HepG2 (cell line): Measurements from ENCODE around the gene HES1. TPM values are rescaled to one million over a fixed set of nuclear protein-coding genes. Genes with fewer than 3 reads are reported as not detected.

Source experiments
- AHR ChIP-seq: IDR thresholded peaks from 2 replicates; pipeline ENCODE4 v1.6.1; 2018; ENCODE audit warnings: missing genetic modification reagents, missing compliant biosample characterization
- EED ChIP-seq: sonication (generic); formaldehyde crosslinking; IDR thresholded peaks from 2 replicates; pipeline ENCODE4 v1.5.0; 2020; ENCODE audit warnings: mild to moderate bottlenecking, missing genetic modification reagents
- ESRRA ChIP-seq: sonication (generic); formaldehyde crosslinking; IDR thresholded peaks from 2 replicates; pipeline ENCODE4 v1.5.1; 2020; ENCODE audit warnings: mild to moderate bottlenecking, low read depth, missing genetic modification reagents
- GTF2F1 ChIP-seq: fragments of 150-350 bp; IDR thresholded peaks from 2 replicates; pipeline ENCODE4 v1.6.1; 2014; ENCODE audit warnings: low read length
- HIC2 ChIP-seq: sonication (generic); formaldehyde crosslinking; IDR thresholded peaks from 2 replicates; pipeline ENCODE4 v1.9.0; 2022; ENCODE audit warnings: low read depth, missing genetic modification reagents
- HNRNPLL ChIP-seq: fragments of 200-400 bp; formaldehyde crosslinking; IDR thresholded peaks from 2 replicates; pipeline ENCODE4 v1.6.1; 2017; ENCODE audit warnings: mild to moderate bottlenecking, low read depth, low read length; ENCODE audit not compliant: poor library complexity, severe bottlenecking
- LRRFIP1 ChIP-seq: sonication (generic); formaldehyde crosslinking; conservative IDR thresholded peaks from 2 replicates; pipeline ENCODE4 v1.4.0; 2020; ENCODE audit warnings: missing genetic modification reagents
- PHF21A ChIP-seq: sonication (generic); formaldehyde crosslinking; IDR thresholded peaks from 2 replicates; pipeline ENCODE4 v1.5.0; 2020; ENCODE audit warnings: mild to moderate bottlenecking, missing genetic modification reagents
- REST ChIP-seq, 2 experiments: IDR thresholded peaks; 2 replicates each; pipeline ENCODE4 v1.6.1; 2011 to 2012; ENCODE audit warnings: low read length in 2 of 2, borderline replicate concordance in 1 of 2, low read depth in 1 of 2, mild to moderate bottlenecking in 1 of 2, moderate library complexity in 1 of 2
- SATB2 ChIP-seq: sonication (generic); formaldehyde crosslinking; IDR thresholded peaks from 2 replicates; pipeline ENCODE4 v1.5.0; 2020; ENCODE audit warnings: missing genetic modification reagents
- SMC3 ChIP-seq: IDR thresholded peaks from 2 replicates; pipeline ENCODE4 v1.6.1; 2011; ENCODE audit warnings: low read length, improper control_type of control experiment
- ZBTB20 ChIP-seq: sonication (generic); formaldehyde crosslinking; IDR thresholded peaks from 2 replicates; pipeline ENCODE4 v1.8.1; 2023; ENCODE audit warnings: missing genetic modification reagents, low read depth, mild to moderate bottlenecking, borderline replicate concordance
- ZNF225 ChIP-seq: sonication (generic); formaldehyde crosslinking; IDR thresholded peaks from 2 replicates; pipeline ENCODE4 v1.4.0; 2020; ENCODE audit warnings: mild to moderate bottlenecking, missing genetic modification reagents
- ZNF383 ChIP-seq: sonication (generic); formaldehyde crosslinking; IDR thresholded peaks from 2 replicates; pipeline ENCODE4 v1.4.0; 2020; ENCODE audit warnings: missing genetic modification reagents, mild to moderate bottlenecking, borderline replicate concordance
- ZNF530 ChIP-seq: sonication (generic); formaldehyde crosslinking; IDR thresholded peaks from 2 replicates; pipeline ENCODE4 v1.5.0; 2020; ENCODE audit warnings: low read depth, mild to moderate bottlenecking, missing genetic modification reagents
- ZNF770 ChIP-seq: sonication (generic); formaldehyde crosslinking; IDR thresholded peaks from 2 replicates; pipeline ENCODE4 v1.5.0; 2020; ENCODE audit warnings: mild to moderate bottlenecking, missing genetic modification reagents
- ZNF772 ChIP-seq: sonication (generic); formaldehyde crosslinking; IDR thresholded peaks from 2 replicates; pipeline ENCODE4 v1.5.0; 2020; ENCODE audit warnings: mild to moderate bottlenecking, missing genetic modification reagents
- polyA plus RNA-seq, 8 experiments: library from polyadenylated mRNA; depleted of rRNA in 3 of 8; stranded (reverse) in 7 of 8; unstranded in 1 of 8; fragments of >200 nt; fragmentation: Illumina TruSeq in 4 of 8; extraction: Trizol in 4 of 8; gene quantifications; 2 replicates each; pipeline versions ENCODE4 v1.2.1 to v1.2.3, GENCODE V29; 2011 to 2016; ENCODE audit warnings: low read depth in 4 of 8, missing spikeins in 1 of 8, mixed read lengths in 1 of 8; ENCODE audit not compliant: insufficient read depth in 1 of 8
- total RNA-seq, 5 experiments: library from RNA; depleted of rRNA; stranded (reverse); fragments of >200 nt; fragmentation: Illumina TruSeq; extraction: Trizol; gene quantifications; 2 replicates each; pipeline ENCODE4 v1.2.3, GENCODE V29; 2016; ENCODE audit warnings: low read depth in 1 of 5
- TF ChIP-seq, protein P1 (sequence below): sonication (generic); formaldehyde crosslinking; IDR thresholded peaks from 2 replicates; pipeline ENCODE4 v1.4.0; 2020; ENCODE audit warnings: missing genetic modification reagents; ENCODE audit errors: not compliant biosample characterization

HES1 gene
- total and polyA plus RNA-seq, 2 of the 13 experiments (the other 11 are each of a cell fraction or from before 2014, with no cell fraction given) = 15.4 to 19.8 TPM

DNA sequence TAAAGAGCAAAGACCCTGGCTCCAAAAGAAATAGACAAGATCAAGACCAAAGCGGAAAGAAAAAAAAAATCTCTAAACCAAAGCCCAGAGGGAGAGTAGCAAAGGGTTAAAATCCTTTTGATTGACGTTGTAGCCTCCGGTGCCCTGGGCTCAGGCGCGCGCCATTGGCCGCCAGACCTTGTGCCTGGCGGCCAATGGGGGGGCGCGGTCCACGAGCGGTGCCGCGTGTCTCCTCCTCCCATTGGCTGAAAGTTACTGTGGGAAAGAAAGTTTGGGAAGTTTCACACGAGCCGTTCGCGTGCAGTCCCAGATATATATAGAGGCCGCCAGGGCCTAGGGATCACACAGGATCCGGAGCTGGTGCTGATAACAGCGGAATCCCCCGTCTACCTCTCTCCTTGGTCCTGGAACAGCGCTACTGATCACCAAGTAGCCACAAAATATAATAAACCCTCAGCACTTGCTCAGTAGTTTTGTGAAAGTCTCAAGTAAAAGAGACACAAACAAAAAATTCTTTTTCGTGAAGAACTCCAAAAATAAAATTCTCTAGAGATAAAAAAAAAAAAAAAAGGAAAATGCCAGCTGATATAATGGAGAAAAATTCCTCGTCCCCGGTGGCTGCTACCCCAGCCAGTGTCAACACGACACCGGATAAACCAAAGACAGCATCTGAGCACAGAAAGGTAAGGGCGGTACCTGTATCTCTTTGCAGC lies at the start of gene HES1 (continued):
- TF ChIP-seq HIC2 (CRISPR knock-in tag) (0 out of 2 replicates have a peak, but pooled peaks have one; percentile 16), ZNF383 (no peak), SMC3 (peak; percentile 17; the same call in 1 of the 2 replicates), AHR (CRISPR knock-in tag) (peak; percentile 90; the same call in 1 of the 2 replicates), ZNF530 (CRISPR knock-in tag) (no peak), ZNF772 (CRISPR knock-in tag) (no peak), PHF21A (CRISPR knock-in tag) (peak; percentile 71), REST (IDR thresholded peaks at IDR 0.05; ENCODE audit: borderline replicate concordance in 1 of 2, low read depth in 1 of 2, low read length in 2 of 2) (peak in 1 of 2 experiments; percentile 93; a peak in 2 of 4 replicates), GTF2F1 (peak; percentile 87), HNRNPLL (no peak), ZNF770 (no peak), LRRFIP1 (CRISPR knock-in tag) (no peak), ESRRA (no peak), EED (no peak; the same call in 1 of the 2 replicates), ZNF225 (CRISPR knock-in tag) (no peak; the same call in 1 of the 2 replicates), SATB2 (CRISPR knock-in tag) (peak; percentile 87; the same call in 1 of the 2 replicates), ZBTB20 (CRISPR knock-in tag) (no peak; the same call in 1 of the 2 replicates)
- TF ChIP-seq, protein P1, sequence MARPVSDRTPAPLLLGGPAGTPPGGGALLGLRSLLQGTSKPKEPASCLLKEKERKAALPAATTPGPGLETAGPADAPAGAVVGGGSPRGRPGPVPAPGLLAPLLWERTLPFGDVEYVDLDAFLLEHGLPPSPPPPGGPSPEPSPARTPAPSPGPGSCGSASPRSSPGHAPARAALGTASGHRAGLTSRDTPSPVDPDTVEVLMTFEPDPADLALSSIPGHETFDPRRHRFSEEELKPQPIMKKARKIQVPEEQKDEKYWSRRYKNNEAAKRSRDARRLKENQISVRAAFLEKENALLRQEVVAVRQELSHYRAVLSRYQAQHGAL = no peak
